CD4-positive, alpha-beta T cell (primary cell): ENCODE data around the gene DRC3. TPM values are rescaled to one million over a fixed set of nuclear protein-coding genes. Genes with fewer than 3 reads are reported as not detected.

ENCODE experiments used
- ATAC-seq: fragments of 200-7000 bp; cut with Tn5 transposase; one replicate; pipeline ENCODE4 v1.10.0; 2022; ENCODE audit warnings: mild to moderate bottlenecking; ENCODE audit not compliant: poor library complexity
- CTCF ChIA-PET: fragments of 350-600 bp; sonication (Branson Sonifier 250); formaldehyde crosslinking; loops from one replicate; lab custom pipeline; 2021; ENCODE audit warnings: antibody characterized with exemption, inconsistent platforms; lab: Charles Lee
- POLR2A ChIA-PET: fragments of 350-600 bp; sonication (Branson Sonifier 250); formaldehyde crosslinking; loops from one replicate; lab custom pipeline; 2021; ENCODE audit warnings: antibody characterized with exemption, inconsistent platforms; lab: Charles Lee
- DNase-seq, 14 experiments: peaks; one replicate each; pipeline ENCODE4 v3.0.0-alpha.2; 2013 to 2020; ENCODE audit warnings: mixed read lengths in 2 of 14
- H3K27ac ChIP-seq, 2 donors: one replicate each; pipeline versions ENCODE4 v1.5.1 to v1.7.0; 2013; ENCODE audit warnings: low read length in 2 of 2, low read depth in 1 of 2, mild to moderate bottlenecking in 1 of 2
- H3K27me3 ChIP-seq, 2 experiments: 1 replicate in 1 of 2; 2 replicates in 1 of 2; pipeline versions ENCODE4 v1.6.1 to v1.7.0; 2013; ENCODE audit warnings: low read length in 2 of 2, control low read depth in 1 of 2, mild to moderate bottlenecking in 1 of 2, moderate library complexity in 1 of 2; ENCODE audit not compliant: insufficient read depth in 2 of 2, control insufficient read depth in 1 of 2
- H3K36me3 ChIP-seq: one replicate; pipeline ENCODE4 v1.6.1; 2013; ENCODE audit warnings: low read length, control low read depth; ENCODE audit not compliant: insufficient read depth
- H3K4me1 ChIP-seq: one replicate; pipeline ENCODE4 v1.6.1; 2013; ENCODE audit warnings: low read length, control low read depth; ENCODE audit not compliant: insufficient read depth
- H3K4me3 ChIP-seq: one replicate; pipeline ENCODE4 v1.5.1; 2013; ENCODE audit warnings: mild to moderate bottlenecking, low read length, moderate library complexity
- H3K9me3 ChIP-seq, 2 experiments: 1 replicate in 1 of 2; 2 replicates in 1 of 2; pipeline versions ENCODE4 v1.6.1 to v1.7.0; 2013; ENCODE audit warnings: low read length in 2 of 2, mild to moderate bottlenecking in 2 of 2, control low read depth in 1 of 2, moderate library complexity in 1 of 2; ENCODE audit not compliant: control insufficient read depth in 1 of 2, insufficient read depth in 1 of 2
- H3K27ac Mint-ChIP-seq: one replicate; pipeline ENCODE4 v1.8.0; 2020; ENCODE audit warnings: mixed read lengths
- H3K27me3 Mint-ChIP-seq: one replicate; pipeline ENCODE4 v1.8.0; 2021; ENCODE audit warnings: mixed read lengths
- H3K36me3 Mint-ChIP-seq: one replicate; pipeline ENCODE4 v1.8.0; 2021; ENCODE audit warnings: low read depth, mixed read lengths
- H3K4me1 Mint-ChIP-seq: one replicate; pipeline ENCODE4 v1.8.0; 2021; ENCODE audit warnings: low read depth, mixed read lengths
- H3K4me3 Mint-ChIP-seq: one replicate; pipeline ENCODE4 v1.8.0; 2020; ENCODE audit warnings: mild to moderate bottlenecking, mixed read lengths
- H3K9me3 Mint-ChIP-seq: one replicate; pipeline ENCODE4 v1.8.0; 2020; ENCODE audit warnings: mixed read lengths
- intact Hi-C, 2 experiments: fragments of 100-400 bp; cut with DNase I in 1 of 2; cut with micrococcal nuclease in 1 of 2; formaldehyde crosslinking; loops; one replicate each; pipeline versions ENCODE4 v1.15.1 to v1.9.0; 2023 to 2025; cut with DNase I, micrococcal nuclease
- total RNA-seq, 174 experiments: library from RNA in 2 of 174; stranded (reverse) in 2 of 174; gene quantifications; one replicate each; pipeline ENCODE4 v1.2.3 and lab custom pipeline; 2021 to 2026
- TF ChIP-seq, protein P1 (sequence below): fragments of 200-600 bp; IDR thresholded peaks from one replicate; pipeline ENCODE4 v1.8.0; 2022; ENCODE audit warnings: antibody characterized with exemption, mild to moderate bottlenecking

DRC3 gene
- total RNA-seq, 2 experiments from 2014 or later = 0.11 TPM; not detected in 1

GRCh38 chr17:17960500-17961030 is 12.1 kb upstream of the DRC3 start:
- Histone ChIP-seq H3K27me3 (no peaks in the 10 kb centered on the region), H3K9me3 (no peaks in the 10 kb centered on the region), H3K27ac (peak overlapping the region; percentile 64 to 92), H3K36me3 (peaks cover 4% of the 10 kb centered on the region), H3K4me1 (peaks cover 48% of the 10 kb centered on the region), H3K4me3 (peak overlapping the region; percentile 46)
- ATAC-seq = no peak
- intact Hi-C loops = no loop called here
- Mint-ChIP-seq H3K9me3 (no peaks in the 10 kb centered on the region), H3K4me1 (peaks cover 74% of the 10 kb centered on the region), H3K36me3 (peaks cover 20% of the 10 kb centered on the region), H3K4me3 (peak overlapping the region; percentile 85), H3K27ac (peak overlapping the region; percentile 97), H3K27me3 (no peaks in the 10 kb centered on the region)
- DNase-seq = no peak
- ChIA-PET CTCF (interaction anchor here (0.6 to 3.0 kb wide), 5 partner anchors 11 to 100 kb away, joined by 3 to 15 read pairs (median 3); partner anchors contain the start of genes DRC3 and TOM1L2), POLR2A (interaction anchor here (7.7 kb wide), 1 partner anchor 11 kb away, joined by 115 read pairs; the partner anchor contains the start of genes DRC3 and TOM1L2)
- TF ChIP-seq, protein P1, sequence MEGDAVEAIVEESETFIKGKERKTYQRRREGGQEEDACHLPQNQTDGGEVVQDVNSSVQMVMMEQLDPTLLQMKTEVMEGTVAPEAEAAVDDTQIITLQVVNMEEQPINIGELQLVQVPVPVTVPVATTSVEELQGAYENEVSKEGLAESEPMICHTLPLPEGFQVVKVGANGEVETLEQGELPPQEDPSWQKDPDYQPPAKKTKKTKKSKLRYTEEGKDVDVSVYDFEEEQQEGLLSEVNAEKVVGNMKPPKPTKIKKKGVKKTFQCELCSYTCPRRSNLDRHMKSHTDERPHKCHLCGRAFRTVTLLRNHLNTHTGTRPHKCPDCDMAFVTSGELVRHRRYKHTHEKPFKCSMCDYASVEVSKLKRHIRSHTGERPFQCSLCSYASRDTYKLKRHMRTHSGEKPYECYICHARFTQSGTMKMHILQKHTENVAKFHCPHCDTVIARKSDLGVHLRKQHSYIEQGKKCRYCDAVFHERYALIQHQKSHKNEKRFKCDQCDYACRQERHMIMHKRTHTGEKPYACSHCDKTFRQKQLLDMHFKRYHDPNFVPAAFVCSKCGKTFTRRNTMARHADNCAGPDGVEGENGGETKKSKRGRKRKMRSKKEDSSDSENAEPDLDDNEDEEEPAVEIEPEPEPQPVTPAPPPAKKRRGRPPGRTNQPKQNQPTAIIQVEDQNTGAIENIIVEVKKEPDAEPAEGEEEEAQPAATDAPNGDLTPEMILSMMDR = no peak

- peaks cover 5% of the 10 kb centered on the region for H3K36me3 ChIP-seq
- no peaks in the 10 kb centered on the region for H3K27me3 ChIP-seq
- peaks cover 25% of the 10 kb centered on the region for H3K4me1 ChIP-seq
- Mint-ChIP-seq H3K9me3 (no peaks in the 10 kb centered on the region), H3K27me3 (no peaks in the 10 kb centered on the region), H3K27ac (no peak overlapping the region), H3K4me1 (peaks cover 78% of the 10 kb centered on the region), H3K36me3 (peaks cover 12% of the 10 kb centered on the region), H3K4me3 (no peak overlapping the region)
- no peak overlapping the region for H3K4me3 ChIP-seq
- no peak for DNase-seq
- no peak overlapping the region for H3K27ac ChIP-seq
- no peaks in the 10 kb centered on the region for H3K9me3 ChIP-seq
- ChIA-PET CTCF (no interaction called here), POLR2A (interaction anchor here (1.3 kb wide), 1 partner anchor 10 kb away, joined by 8 read pairs; the partner anchor contains the start of genes DRC3 and TOM1L2)
- no peak for ATAC-seq
- TF ChIP-seq, protein P1 = no peak
- intact Hi-C loops = no loop called here
These were observed 9.6 kb upstream of the DRC3 start for GRCh38 chr17:17963066-17963465.

DNA sequence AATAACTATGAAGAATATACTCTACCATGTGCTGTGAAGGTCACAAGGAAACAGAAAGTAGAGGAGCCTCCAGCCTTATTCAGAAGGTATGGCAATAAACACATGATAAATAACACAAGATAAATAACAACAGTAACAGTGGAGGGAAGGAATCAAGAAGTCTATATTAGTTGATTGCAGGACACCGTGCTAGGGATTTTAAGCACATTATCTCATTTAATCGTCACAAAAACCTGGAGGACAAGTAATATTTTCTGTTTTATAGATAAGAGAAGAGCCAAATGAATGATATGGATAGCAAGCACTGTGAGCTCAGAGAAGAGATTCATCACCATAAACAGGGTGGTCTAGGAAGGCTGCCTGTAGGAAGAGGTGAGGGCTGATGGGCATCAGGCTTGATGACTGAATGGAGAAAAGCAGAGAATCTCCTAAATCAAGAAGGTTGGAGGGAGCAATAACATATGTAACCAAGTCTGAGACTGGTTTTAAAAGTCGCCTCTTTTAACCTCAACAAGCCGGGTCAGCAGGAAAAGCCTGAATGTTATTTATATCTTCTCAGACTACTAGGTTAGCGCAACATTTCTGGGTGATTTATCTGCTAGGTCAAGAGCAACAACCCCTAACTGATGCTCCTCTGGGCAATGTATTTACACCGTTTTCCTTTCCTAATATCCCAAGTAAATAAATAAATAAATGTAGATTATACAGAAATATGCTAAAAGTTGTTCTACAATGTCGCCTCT is 8.8 kb upstream of the DRC3 start:
- intact Hi-C loops = no loop called here
- H3K4me3 ChIP-seq = no peak overlapping the region
- no peaks in the 10 kb centered on the region for H3K27me3 ChIP-seq
- peaks cover 12% of the 10 kb centered on the region for H3K36me3 Mint-ChIP-seq
- peaks cover 17% of the 10 kb centered on the region for H3K4me1 ChIP-seq
- H3K9me3 Mint-ChIP-seq = no peaks in the 10 kb centered on the region
- peaks cover 5% of the 10 kb centered on the region for H3K36me3 ChIP-seq
- ATAC-seq = no peak
- no peak for DNase-seq
- CTCF ChIA-PET = no interaction called here
- no peaks in the 10 kb centered on the region for H3K27me3 Mint-ChIP-seq
- H3K4me3 Mint-ChIP-seq = no peak overlapping the region
- peak overlapping the region; percentile 2 for H3K27ac Mint-ChIP-seq
- TF ChIP-seq, protein P1 = no peak
- H3K9me3 ChIP-seq = no peaks in the 10 kb centered on the region
- H3K27ac ChIP-seq = no peak overlapping the region
- POLR2A ChIA-PET = interaction anchor here (1.3 kb wide), 1 partner anchor 9 kb away, joined by 8 read pairs; the partner anchor contains the start of genes DRC3 and TOM1L2
- peaks cover 75% of the 10 kb centered on the region for H3K4me1 Mint-ChIP-seq
